ENCODE measurements around the gene AMOTL1.

DNA sequence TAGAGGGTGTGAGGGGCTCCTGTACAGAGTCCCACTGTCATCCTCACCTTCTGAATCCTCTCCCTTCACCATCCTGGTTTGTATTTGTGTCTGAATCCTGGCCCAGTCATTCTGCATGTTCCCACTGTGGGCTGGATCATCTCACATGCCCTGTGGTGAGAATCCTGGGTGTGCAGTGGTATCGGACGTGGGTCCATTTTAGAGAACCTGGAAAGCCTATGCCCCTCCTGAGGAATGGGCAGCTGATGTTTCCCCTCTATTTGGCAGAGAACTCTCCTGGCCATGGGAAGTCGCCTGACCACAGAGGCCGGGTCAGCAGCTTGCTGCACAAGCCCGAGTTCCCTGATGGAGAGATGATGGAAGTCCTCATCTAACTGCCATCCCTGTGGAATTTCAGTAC is 102.3 kb downstream of the AMOTL1 start:
- no peak for TF ChIP-seq POLR2A (IDR thresholded peaks at IDR 0.05)
- TF ChIP-seq, protein P1, sequence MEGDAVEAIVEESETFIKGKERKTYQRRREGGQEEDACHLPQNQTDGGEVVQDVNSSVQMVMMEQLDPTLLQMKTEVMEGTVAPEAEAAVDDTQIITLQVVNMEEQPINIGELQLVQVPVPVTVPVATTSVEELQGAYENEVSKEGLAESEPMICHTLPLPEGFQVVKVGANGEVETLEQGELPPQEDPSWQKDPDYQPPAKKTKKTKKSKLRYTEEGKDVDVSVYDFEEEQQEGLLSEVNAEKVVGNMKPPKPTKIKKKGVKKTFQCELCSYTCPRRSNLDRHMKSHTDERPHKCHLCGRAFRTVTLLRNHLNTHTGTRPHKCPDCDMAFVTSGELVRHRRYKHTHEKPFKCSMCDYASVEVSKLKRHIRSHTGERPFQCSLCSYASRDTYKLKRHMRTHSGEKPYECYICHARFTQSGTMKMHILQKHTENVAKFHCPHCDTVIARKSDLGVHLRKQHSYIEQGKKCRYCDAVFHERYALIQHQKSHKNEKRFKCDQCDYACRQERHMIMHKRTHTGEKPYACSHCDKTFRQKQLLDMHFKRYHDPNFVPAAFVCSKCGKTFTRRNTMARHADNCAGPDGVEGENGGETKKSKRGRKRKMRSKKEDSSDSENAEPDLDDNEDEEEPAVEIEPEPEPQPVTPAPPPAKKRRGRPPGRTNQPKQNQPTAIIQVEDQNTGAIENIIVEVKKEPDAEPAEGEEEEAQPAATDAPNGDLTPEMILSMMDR (IDR thresholded peaks at IDR 0.05), result no peak

Data from esophagus squamous epithelium (tissue), 4 donors.